CD4-positive, alpha-beta T cell treated with Interleukin-17A for 4 hours (primary cell): Measurements from ENCODE around the gene DMRT1.
A peak's percentile ranks its signal among the peaks of the same experiment; 100 is the strongest.
"Not testable (repeated sequence)": the region's sequence is repeated elsewhere in the genome, so short reads cannot be mapped to it uniquely, and the experiment has no call there.

ENCODE experiments used
- DNase-seq: peaks from one replicate; pipeline ENCODE4 v3.0.0-alpha.2; 2020; ENCODE audit warnings: mixed read lengths

DMRT1 gene

DNA sequence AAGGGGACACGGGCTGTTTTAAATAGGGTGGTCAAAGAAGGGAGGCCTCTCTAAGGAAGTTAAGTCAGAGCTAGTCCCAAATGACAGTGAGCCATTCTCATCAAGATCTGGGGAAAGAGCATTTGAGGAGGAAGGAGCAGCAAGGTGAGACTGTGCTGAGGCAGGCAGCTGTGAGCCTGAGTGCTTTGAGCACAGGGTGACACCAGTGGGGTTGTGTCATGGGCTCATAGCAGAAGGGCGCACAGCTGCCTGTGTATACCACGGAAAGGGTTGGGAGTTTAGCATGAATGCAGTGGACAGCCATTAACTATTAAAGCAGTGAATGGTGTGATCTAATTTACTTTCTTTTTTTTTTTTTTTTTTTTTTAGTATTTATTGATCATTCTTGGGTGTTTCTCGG, 19.2 kb downstream of the DMRT1 start:
- no peak for DNase-seq

DNA sequence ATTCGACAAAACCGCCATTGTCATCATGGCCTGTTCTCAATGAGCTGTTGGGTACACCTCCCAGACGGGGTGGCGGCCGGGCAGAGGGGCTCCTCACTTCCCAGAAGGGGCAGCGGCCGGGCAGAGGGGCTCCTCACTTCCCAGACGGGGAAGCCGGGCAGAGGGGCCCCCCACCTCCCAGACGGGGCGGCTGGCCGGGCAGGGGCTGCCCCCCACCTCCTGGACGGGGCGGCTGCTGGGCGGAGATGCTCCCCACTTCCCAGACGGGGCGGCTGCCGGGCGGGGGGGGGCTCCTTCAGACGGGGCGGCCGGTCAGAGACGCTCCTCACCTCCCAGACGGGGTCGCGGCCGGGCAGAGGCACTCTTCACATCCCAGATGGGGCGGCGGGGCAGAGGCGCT, 20.0 kb downstream of the DMRT1 start:
- not testable (repeated sequence) for DNase-seq

DNA sequence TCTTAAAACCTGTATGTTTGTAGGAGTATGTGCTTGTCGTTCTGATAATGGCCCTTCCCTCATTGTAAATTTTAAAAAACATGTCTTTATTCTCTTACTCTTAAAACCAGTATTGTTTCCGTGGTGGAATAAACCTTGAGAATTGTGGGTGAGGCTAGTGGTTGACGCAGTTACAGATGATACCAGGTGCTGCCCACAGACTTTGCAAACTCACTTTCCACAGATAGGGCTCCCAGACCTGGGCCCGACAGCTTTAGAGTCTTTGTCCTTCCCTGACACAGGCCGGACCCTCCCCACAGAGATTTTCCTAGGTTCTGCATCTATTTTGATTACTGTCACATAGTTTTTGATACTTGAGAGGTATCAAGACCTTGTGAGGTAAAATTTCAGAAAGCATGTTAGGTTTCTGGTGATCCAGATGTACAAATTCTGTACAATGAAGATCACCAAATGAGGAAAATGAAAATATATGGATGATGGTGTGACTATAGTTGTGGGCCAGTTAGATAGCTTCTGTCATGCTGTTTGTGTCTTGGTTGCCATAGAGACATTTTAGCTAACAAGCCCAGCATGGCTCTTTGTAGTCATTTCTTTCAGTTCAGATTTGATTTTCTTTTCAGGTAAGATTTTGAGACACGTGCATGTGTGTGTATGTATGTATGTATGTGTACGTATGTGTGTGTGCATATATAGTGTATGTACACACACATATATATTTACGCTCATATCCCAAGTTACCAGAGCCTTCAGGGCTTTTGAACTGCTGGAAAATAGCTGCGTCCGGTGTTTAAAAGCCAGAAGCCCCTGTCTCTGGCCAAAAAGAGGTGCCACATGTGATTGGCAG, 33.8 kb downstream of the DMRT1 start:
- no peak for DNase-seq

DNA sequence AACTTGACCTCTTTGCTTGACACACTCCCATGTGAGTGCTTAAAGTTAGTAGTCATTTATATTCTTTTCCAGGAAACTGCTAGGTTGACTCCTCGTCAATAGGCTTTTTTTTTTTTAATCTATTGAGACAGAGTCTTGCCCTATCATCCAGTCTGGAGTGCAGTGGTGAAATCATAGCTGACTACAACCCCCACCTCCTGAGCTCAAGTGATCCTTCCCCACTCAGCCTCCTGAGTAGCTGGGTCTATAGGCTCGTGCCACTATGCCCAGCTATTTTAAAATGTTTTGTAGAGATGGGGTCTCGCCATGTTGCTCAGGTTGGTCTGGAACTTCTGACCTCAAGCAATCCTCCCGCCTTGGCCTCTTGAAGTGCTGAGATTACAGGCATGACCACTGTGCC, 34.9 kb downstream of the DMRT1 start:
- DNase-seq: no peak

DNA sequence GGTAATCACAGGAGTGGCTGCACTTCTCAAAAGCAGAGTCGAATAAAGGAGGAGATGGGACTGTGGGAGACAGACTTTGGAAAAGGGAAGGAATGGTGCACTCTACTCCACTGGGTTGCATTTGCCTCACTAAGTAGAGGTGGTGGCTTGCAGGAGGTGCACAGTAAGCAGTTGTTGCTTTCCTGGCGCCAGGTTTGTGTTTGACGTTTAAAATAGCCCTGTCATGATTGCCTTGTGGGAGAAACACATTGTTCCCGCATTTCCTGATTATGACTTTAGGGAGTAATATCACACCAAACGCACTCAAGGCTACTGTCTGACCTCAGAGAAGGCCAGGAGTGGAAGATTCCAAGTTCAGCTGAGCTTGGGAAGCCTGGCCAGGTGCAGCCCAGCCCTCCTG, 36.7 kb downstream of the DMRT1 start:
- DNase-seq: no peak

DNA sequence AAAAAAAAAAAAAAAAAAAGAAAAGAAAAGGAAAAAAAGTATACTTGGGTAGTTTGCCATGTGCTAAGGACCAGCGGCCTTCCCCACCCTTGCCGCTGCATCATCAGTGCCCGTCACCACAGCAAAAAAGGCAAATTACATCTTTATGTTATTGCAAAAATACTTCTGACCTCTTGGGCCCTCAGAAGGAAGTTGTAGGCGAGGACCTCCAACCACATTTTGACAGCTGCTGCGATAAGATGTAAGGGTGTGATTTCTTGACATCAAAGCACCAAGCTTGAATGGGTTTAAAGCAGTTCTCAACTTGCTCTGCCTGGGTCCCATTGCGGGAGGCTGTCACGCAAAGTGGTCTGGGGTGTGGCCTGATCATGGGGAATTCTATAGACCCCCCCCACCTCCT, 39.2 kb downstream of the DMRT1 start:
- DNase-seq: no peak

DNA sequence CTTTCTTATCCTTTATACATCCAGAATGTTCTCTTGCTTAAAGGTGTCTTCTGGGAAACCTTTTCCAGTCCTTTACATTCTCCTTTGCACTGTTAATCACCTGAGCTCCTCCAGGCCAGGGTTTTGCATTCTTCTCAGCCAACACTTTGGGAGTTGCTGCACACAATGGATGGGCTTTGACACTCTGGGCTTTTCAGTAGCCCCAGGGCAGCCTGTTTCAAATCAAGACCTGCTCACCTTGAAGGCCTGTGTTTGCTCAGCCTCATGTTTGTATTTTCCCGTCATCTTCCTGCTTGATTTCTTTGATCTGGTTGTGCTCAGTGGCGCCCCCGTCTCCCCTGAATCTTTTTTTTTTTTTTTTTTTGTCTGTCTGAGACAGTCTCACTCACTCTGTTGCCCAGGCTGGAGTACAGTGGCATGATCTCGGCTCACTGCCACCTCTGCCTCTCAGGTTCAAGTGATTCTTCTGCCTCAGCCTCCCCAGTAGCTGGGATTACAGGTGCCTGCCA, 41.0 kb downstream of the DMRT1 start:
- no peak for DNase-seq

DNA sequence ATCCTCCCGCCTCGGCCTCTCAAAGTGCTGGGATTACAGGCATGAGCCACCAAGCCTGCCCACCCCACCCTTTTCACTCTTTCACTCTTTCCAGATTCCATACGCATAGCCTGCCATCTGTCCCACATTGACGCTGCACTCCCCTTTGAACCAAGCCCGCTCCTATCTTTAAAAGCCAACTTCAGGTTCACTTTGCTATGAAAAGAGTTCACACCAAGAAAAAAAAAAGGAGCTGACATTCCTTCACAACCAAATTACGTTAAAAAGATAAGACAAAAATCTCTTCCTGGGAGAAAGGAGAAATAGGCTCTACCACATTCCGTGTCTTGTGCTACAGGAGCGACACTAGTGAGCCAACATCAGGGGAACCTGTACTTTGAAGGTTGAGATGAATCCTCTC, 41.5 kb downstream of the DMRT1 start:
- DNase-seq: no peak

DNA sequence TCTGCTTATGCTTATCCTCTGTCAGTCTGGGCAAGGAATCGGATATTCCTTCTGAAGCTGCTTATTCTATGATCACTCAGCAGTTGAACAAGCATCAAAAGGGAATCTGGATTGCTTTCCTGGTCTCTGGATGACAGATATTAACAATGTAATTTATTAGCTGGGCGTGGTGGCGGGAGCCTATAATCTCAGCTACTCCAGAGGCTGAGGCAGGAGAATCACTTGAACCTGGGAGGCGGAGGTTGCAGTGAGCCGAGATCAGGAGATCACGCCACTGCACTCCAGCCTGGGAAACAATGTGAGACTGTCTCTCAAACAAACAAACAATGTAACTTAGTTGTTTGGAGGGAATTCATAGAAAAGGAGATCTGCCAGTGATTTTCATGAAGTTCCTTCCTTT, 45.4 kb downstream of the DMRT1 start:
- no peak for DNase-seq

DNA sequence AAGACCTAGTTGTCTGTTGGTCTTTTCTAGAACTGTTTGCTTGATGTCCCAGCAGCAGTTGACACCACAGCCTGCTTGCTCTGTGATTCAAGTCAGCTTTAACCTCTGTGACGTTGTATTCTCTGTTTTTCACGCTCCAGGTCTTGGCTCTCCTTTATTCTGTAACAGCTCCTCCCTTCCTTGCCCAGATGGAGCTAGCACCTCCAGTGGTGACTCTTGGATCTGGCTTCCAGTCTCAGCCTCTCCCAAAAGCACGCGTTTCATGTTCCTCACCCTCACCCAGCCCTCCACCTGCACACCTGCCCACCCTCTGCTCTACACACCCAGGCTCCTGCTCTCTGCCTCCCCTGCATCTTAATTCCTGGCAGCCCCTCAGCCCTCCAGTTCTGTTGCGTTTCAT, 50.6 kb downstream of the DMRT1 start:
- DNase-seq: no peak

DNA sequence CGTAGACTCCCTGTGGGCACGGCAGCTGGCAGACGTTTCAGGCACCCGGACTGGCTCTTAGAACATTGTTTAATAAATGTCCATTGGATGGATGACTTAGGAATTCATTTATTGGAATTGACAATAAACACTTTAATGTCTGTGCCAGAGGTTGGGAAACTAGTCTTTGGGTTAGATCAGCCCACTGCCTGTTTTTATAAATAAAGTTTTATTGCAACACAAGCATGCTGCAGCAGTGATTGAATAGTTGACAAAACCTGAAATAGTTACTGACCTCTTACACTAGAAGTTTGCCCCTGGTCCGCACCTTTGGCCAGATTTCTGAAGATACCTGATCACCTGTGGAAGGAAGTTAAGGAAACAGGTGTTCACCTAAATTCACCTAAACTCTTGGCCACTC, 51.6 kb downstream of the DMRT1 start:
- no peak for DNase-seq

DNA sequence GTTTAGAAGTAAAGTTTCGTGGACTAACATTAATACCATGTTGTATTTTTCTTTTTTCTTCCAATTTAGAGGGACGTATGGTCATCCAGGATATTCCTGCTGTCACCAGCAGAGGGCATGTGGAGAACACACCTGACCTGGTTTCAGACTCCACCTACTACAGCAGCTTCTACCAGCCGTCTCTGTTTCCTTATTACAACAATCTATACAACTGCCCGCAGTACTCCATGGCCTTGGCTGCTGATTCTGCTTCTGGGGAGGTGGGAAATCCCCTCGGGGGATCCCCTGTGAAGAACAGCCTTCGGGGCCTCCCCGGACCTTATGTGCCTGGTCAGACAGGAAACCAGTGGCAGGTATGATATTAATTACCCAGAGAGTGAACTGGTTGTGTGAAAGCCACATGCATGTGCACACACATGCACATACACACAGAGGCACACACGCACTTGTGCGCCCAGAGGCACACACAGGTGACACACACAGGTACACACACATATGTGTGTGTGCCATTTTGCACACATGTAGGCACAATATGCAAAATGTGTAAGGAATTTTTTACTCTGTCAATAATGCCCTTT, 52.4 kb downstream of the DMRT1 start:
- DNase-seq: peak; percentile 48

DNA sequence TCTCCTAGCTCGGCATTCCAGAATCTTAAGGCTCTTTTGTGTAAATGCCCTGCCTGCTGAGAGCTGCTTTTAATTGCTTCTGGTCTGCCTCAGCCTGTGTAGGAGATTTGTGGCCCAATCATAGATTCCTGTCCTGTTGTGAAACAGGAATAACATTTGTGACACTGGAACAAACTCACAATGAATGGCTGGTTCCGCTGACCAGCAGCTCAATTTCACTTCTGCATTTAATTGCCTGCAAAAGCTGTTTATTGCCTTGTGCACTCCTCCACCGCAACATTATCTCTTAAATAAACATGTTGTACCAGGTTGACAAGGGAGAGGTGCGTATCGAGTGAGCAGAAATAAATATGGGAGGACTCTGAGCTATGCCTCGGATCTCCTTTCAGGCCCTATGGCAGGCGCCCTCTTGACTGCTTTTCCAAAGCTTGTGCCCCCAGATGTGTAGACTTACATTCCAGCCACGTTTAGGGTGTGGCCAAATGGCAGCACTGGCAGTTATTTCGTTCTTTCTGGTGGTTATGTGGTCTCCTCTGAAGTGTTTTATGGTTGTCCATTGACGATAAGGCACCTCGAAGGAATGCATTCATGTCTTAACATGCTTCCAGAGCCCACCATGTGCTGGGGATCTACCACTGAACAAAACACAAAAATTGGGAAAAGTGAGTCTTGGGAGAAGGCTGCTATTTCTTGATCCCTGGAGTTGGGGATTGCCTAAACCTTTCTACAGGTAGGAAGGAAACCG, 58.1 kb downstream of the DMRT1 start:
- DNase-seq: no peak

DNA sequence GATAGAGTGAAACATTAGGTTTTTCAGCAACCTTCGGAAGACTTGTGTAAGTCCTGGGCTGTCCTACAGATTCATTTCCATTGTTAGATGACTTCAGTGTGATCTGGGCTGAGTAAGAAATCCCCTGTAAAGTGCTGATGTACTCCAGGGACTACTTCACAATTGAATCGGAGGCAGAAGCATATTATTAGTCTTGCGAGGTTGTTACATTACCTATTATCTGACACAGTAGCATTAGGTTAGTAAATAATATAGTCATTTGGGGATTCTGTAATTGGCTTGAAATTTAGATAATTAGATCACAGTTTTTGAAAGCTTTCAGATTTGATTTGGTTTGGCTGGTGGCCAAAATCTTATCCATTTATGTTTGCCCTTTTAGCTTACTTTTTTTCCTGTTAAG, 62.4 kb downstream of the DMRT1 start:
- DNase-seq: no peak

DNA sequence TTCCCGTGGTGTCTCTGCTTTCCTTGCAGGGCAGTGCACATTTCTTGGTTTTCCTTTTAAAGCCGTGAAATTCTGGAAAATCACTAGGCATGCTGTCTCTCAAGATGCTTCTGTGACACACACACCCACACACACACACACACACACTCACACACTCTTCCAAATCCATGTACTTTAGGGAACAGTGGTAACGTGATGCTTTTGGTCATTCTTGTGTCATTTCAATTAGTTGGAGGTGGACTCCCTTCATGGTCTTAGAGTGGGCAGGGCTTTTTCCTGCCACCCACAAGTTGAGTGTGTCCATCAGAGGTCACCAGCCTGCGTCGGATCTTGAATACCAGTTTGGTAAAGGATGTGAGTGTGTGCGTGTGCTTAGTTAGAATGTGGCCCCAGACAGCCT, 64.4 kb downstream of the DMRT1 start:
- DNase-seq: no peak

DNA sequence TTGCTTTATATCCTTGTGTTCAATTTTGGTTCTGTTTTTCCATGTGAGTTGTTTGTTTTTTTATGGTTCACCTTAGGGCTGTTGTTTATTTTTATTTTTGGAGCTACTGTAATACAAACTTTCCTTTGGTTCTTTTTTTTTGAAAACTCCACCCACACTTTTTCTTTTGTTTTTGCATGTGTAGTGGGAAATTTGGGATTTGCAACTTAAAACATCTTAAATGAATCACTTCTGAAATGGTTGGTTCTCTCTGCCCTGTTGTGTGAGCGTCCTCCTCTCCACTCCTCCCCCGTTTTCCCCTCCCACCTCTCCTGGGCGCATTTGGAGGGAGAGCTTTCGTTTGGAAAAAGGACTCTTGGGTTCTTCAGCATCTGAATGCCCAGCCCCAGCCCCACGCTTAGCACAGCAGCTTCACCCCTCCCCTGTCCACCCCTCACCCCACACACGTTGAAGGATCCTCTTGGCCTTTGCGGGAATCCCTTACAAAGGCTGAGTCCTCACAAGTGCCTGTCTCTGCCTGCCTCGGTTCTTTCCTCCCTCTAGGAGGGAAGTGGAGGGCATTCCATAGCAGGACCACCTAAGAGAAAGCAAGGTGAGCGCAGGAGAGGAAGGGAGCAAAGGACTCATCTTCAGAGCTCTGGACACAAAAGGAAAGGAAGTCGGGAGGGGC, 67.2 kb downstream of the DMRT1 start:
- no peak for DNase-seq

DNA sequence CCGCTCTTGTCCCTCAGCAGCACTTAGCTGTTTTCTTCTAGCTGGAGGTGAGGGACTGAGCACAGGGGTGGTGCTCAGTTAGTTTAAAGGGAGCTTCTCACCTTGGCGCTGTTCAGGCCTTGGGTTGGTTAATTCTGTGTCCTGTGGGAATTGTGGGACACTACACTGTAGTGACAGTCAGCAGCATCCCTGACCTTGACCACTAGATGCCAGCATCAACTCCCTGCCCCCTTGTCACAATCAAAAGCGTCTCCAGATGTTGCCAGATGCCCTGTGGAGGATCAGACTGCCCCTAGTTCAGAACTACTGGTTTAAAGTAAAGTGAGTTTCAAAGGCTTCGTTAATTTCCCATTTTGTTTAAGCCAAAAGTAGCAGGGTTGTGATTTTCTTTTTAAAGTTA, 69.5 kb downstream of the DMRT1 start:
- no peak for DNase-seq

DNA sequence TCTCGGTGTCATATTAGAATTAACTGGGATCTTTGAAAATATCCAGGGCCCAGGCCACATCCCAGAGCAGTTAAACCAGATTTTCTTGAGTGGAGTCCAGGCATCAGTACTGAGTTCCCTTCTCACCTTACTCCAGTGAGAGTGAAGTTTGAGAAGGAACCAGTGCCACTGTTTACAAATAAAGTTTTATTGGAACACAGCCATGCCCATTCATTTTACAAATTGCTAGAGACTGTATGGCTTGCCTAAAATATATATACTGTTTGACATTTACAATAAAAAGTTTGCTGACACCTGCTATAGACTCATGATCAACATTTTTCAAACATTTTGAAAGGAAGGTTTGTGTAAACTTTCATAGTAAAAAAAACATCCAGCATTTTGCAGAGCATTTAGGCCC, 71.3 kb downstream of the DMRT1 start:
- DNase-seq: no peak

DNA sequence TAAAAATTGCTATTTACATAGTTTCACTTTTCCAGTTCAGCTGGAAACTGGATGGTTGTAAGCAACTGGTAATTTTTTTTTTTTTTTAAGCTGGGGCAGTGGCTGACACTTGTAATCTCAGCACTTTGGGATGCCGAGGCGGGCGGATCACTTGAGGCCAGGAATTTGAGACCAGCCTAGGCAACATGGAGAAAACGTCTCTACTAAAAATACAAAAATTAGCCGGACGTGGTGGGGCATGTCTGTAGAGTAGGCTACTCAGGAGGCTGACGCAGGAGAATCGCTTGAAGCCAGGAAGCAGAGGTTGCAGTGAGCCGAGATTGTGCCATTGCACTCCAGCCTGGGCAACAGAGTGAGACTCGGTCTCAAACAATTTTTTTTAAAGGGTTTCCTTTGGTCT, 72.0 kb downstream of the DMRT1 start:
- not testable (repeated sequence) for DNase-seq

DNA sequence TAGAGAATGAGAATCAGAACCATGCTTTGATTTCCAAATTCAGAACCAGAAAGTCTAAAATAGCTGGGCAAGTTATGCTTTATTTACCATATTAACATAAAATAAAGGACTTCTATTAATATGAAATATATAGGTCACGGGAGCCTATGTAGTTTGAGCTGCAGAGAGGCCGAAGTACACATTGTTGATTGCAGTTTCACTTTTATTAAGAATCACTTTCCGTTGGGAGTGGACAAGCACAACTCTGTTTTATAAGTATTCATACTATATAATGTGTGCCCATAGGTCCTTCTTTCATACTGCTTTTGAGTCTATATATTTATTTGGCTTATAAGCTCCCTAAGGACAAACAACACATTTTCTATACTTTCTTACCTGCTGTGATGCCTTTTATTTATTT, 76.2 kb downstream of the DMRT1 start:
- DNase-seq: no peak

DNA sequence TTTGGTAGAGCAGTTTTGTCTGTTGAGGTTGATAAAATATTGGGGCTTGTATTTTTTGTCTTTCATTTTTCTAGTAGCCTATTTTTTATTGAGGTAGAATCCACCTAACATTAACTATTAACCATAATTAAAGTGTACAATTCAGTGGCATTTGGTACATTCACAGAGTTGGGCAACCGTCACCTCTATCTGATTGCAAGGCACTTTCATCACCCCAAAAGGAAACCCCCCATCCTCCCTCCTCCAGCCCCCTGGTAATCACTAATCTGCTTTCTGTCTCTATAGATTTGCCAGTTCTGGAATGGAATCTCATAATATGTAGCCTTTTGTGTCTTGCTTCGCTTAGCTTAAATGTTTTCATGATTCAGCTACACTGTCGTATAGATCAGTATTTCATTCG, 79.4 kb downstream of the DMRT1 start:
- DNase-seq: no peak

DNA sequence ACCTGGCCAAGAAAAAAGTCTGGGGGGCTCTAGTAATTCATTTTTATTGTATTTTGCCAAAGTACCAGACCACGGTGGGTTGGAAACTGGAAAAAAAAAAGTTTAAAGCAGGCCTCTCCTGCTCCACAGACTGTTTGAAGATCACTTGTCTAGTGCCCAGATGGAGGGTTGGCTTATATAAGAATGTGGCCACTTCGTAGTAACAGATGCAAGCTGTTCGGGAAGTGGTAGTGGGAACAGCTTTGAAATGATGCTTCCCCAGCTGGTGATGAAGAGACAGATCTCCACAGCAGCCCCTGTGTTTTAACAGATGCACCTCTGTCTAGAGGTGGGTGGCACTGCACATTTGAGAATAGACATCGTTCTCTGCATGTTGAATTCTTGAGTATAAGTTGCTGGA, 80.7 kb downstream of the DMRT1 start:
- no peak for DNase-seq

DNA sequence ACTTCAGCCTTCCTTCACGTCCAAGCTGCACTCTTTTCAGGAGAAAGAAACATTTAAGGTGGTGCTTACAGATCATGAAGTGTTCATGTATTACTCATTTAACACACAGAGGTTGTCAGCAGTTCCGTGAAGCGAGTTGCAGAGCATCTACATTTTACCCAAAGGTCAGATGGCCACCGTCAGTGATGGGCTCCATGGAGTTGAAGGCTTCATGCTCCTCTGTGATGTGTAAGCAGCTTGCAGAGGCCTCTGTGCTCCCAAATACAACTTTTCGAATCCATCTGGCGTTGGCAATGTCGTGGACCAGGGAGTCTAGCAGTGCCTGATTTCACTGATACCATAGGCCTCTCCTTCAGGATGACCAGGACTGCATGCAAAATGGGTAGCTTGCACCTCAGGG, 81.2 kb downstream of the DMRT1 start:
- no peak for DNase-seq
